NCI-H510A treated with DMSO at 0.1 percent for 48 hours (cell line): ENCODE measurements around the gene KDM4C.

ENCODE experiments used
- DNase-seq: peaks from one replicate; lab custom pipeline; 2025; lab: John Stamatoyannopoulos, UW

The KDM4C gene

DNA sequence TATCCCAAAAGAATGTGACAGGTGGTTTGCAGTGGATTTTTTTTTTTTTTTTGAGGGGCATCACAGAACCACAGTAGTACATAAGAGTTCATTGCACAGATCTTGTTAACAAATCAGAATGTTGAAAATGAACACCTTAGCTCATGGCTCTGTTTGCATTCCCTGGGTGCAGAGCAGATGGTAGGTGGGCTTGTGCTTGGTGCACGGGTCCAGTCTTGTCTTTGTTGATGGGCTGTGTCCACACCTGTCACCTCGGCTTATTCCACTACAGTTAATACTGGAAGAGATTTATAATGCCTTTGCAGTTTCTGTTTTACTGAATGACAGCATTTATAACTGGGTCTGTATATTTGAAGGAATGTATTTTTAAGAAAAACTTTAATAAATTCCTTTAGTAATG lies 146.6 kb downstream of the KDM4C start:
- DNase-seq: no peak

DNA sequence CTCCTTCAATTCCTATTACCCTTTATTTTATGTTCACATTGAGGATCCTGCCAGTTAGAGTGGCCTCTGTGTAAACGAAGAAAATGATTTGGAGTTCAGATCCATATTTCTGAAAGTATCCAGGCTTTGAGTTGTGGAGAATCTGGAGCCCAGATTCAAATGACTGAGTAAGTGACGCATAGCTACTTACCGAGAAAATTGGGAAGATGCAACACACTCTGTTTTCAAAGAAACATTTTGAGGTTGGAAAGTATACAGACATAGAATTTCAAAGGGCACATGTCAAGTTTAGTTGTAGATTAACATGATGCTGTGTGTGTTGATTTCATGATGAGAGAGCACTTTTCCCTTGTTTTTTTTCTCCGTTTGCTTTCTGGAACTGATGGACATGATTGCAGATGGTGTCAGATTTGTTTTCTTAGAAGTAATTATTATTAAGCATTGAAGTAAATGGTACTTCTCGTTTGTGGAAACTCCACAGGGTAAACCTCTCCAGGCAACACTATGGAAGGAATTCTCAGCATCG lies 148.1 kb downstream of the KDM4C start:
- DNase-seq: no peak

DNA sequence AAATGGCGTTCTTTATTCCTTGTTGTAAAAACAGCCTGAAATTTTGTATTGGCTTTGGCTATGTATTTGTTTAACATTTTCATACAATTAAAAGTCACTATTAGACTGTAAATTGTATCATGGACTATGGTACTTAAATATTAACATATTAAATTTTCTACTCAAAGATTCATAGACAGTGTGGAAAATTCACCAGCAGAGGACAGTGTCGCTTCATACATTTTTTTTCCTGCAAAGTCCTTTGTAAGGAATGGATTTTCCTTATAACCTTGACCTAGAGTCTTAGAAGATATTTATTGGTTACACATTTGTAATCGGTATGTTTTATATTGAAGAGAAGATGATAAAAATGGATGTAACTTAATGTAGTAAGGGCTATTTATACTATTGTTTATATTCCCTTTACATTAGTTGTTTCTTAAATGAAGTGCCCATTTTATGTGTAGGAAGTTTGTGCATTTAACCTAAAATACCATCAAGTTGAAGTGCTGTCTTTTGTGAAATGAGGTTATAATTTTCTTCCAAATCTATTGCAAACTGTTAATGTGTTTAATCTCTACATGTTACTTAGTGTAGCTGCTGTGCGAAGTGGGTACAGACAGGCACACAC lies 150.1 kb downstream of the KDM4C start:
- peak; percentile 35 for DNase-seq

DNA sequence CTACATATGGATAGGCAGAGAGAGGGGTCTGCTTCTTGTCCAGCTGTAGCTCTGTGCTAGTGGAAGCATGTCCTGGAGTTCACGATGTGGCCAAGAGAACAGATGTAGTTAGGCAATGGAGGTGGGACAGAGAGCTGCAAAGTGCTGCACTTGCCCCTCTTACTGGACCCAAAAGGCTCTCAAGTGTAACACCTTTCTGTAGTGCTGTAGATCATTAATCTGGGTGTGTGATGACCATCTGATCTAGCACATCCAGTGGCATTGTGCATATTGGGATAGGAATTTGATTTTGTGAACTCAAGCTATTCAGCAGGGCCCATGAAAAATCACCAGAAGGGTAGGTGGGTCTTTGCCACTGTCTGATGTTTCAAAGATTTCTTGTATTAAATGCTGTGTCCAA lies 151.4 kb downstream of the KDM4C start:
- DNase-seq: no peak

DNA sequence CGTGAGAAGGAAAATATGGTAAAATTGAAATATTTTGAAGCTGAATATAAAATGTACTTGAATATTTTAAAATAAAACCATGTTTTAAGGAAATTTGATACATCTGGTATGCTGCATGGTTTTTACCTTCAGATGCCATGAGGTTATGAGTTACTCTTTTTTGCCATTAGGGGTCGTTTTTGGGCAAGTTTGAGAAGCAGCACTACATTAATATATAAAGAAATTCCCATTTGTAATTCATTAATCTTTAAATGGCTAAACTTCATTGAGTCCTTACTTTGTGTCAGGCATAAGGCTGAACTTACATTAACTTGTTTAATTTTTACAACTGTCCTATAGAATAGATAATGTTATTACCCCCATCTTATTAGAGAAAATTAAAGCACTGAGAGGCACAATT lies 152.3 kb downstream of the KDM4C start:
- DNase-seq: no peak

DNA sequence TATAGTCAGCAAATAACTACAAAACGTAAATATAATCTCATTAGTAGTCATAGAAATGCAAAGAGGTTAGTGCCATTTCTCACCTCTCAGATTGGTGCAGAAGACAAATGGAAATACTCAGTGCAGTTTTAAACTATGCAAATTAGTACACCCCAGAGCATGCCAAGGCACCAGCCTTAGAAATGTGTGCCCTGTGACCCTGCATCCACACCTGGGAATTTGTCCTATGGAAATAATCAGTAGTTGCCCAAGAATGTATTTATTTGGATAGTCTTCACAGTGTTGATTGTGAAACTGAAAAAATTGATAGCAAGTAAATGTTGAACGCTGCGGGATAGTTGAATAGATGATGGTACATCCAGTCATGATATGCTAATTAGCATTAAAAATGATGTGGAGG lies 152.7 kb downstream of the KDM4C start:
- DNase-seq: no peak

DNA sequence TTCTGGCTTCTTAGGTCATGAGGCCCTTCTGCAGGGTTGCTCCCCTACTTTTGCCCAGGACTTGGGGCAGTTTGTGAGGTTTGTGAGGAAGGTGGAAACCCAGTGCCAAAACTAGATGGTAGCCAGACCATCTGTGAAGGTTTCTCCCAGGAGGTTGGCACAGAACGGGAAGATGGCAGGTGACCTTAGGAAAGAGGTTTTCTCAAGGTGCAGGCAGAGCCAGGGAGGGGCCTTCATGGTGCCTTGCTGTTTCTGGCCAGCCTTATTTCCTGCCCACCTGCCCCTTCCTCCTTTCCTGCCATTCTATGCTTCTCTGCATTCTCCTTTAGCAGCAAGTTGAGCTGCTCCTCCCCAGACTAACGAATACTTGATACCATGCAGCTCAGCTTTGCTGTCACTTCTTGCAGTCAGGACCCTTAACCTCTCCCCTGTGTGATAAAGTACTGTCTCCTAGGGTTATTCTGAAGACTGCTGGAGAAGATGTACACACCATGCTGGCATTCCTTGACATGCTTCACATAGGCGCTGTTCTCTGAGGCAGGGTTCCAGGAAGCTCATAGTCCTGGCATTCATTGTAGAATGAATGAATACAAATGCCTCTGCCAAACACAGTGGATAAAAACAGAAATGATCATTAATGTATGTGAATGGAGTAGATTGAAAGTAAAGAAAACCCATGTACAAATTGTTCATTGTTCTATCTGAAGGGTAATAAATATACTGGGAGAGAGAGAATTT lies 154.3 kb downstream of the KDM4C start:
- no peak for DNase-seq

DNA sequence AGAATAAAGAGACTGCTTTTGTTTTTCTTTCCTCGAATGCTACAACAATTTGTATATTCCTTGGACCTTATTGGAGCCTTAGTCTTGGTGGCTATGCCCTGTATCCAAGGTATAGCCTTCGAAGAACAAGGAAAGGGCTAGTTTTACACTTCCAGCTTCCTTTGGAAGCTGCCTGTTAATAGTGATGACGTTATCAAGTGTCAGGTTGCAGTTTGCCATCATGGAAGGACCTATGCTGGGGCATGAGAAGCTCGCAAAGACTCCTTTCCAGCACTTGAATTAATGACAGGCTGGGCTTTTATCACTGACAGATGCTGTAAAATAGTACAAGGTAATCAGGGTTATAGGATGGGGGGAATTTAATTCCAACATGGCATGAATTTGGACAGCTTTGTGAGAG lies 157.9 kb downstream of the KDM4C start:
- DNase-seq: peak; percentile 34

DNA sequence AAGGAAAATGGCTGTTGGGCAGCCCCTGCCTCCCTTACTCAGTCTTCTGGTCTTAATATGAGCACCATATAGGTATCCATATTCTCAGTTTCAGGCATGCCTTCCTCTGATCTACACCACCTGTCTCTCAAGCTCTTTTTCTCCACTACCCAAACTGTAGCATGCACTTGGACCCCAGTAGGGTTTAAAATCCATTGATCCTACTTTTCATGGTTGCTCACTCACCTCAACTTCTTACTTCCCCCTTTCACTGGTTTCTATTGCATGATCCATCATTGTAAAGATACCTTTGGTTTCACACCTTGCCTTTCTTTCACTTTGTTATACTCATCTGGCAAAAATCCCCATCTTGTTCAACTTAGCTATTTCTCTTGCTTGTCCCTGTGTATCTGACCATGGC lies 159.4 kb downstream of the KDM4C start:
- no peak for DNase-seq

DNA sequence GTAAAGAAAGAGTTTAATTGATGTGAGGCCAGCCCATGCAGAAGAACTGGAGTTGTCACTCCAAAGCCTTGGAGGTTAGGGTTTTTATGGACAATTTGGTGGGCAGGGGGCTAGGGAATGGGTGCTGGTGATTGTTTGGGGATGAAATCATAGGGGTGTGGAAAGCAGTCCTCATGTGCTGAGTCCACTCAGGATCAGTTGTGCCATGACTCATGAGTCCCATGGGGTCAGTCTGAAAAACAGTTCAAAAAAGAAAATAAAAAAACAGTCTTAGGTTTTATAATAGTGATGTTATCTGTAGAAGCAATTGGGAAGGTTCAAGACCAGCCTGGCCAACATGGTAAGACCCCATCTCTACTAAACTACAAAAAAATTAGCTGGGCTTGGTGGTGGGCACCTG lies 162.3 kb downstream of the KDM4C start:
- no peak for DNase-seq

DNA sequence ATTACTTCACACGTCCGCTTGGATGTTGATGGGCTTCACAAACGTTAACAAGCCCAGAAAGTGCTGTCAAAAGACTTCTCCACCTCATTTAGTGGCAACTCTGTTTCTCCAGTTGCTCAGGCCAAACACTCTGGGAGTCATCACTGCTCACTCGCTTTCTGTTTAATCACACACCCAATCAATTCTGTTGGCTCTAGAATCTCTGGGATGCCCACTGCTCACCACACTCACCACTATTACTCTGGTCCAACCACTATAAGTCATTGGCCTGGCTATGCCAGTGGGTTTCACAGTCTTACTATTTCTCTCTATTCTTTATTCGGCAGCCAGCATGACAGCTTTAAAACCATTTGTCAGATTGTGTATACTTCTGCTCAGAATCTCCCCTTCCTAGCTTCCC lies 163.5 kb downstream of the KDM4C start:
- no peak for DNase-seq

DNA sequence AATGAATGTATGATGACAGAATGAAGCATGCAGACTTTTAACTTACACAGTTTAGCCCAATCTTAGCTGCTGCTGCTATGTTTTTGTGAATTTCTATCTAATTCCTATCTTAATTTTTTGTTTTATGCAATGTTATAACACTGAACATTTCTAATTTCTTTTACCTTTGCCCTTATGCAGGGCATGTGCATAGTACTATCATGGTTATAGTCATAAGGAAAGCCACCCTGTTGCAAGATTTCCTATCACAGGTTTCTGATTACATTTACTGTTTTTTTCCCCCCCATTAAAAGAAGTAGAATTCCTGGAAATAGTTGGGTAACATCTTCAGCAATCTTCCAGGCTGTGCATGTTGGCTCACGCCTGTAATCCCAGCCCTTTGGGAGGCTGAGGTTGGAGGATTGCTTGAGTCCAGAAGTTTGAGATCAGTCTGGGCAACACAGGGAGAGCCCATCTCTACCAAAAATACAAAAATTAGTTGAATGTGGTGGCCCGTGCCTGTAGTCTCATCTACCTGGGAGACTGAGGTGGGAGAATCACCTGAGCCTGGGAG lies 164.4 kb downstream of the KDM4C start:
- no peak for DNase-seq

DNA sequence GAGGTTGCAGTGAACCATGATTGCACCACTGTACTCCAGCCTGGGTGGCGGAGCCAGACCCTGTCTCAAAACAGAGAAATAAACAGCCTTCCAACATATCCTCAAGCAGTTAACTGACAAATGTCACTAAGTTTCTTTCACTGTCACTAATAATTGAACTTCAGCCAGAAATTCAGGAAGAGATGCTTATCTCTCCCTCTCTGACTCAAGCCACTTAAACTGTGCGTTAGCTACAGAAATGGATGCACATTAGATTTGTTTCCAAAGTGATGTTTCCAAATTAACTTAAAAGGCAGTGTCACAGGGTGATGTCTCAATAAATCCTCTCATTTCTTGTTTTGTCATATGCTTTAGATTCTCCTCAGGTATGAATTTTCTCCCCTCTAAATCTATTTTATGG lies 164.9 kb downstream of the KDM4C start:
- DNase-seq: no peak

DNA sequence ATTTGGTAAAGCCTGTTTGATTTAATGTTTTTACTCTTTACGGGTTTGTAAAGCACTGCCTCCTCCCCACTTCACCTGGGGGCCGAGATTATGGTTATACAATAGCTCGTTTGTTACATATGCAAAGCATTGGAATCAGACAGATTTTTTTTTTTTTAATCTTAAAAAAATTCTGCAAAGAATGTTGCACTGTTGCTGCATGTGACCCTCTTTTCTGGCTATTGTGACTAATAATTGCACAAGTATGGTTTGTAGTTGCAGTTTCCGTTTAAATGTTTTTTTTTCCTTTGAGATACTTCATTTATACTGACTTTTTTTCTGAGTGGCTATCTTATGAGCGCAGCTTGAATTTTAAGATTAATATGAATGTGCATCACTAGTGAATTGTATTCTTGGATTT lies 165.3 kb downstream of the KDM4C start:
- DNase-seq: no peak

DNA sequence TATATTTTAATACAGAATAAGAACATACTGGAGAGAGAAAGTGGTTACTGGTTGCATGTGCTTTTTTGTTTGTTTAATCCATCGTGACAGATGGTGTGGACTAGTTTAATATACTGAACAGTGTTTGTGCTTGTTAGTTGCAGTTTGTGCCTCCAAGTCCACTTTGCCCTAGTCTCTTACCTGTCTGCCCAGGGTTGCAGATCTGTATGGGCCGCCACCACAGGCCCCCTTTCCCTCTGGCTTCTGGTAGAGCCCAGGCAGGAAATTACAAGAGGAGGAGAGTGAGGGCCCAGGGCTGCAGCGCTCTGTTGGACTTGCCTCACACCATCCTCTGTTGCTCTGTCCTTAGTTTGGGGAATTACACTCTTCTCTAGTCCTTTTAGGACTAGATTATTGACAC lies 166.4 kb downstream of the KDM4C start:
- no peak for DNase-seq

DNA sequence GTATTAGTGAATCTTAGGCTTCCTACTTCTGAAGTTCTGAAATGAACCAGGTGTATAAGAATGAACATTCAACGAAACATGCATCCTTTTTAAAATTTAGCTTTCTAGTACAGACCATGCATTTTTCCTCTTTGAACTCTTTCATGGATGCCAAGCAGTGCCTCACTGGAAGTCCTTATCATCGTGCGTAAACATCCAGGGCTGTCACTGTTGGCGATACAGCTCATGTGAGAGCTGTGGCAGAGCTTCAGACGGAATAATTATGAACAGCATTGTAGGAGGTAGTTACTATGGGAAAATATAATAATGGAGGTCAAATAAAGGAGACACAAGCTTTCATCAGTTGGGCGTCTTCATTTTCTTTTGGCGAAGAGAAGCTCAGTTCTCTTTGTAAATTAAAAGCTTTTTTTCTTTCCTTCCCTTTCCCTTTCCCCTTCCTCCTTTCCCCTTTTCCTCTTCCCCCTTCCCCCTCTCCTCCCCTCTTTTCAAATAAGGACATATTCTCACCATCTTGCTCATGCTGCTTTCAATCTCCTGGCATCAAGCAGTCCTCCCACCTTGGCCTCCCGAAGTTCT lies 167.3 kb downstream of the KDM4C start:
- DNase-seq: peak; percentile 6

DNA sequence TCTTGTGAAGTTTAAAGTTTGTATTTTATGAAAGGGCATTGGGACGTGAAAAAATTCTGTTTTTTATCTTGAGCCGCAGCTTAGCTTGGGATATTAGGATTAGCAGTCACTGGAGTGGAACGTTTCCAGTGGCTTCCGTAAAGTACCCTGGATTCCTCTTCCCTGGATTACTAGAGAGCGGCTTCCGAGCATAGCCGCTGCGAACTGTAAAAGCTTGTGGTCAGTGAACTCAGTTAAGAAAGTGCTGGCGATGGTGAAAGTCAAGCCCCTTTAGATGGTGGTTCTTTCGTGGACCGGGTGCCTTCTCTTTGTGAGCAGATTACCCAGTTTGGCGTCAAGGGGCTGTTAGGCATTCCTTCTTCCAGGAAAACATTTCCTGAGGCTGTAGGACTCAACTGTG lies 168.1 kb downstream of the KDM4C start:
- no peak for DNase-seq

DNA sequence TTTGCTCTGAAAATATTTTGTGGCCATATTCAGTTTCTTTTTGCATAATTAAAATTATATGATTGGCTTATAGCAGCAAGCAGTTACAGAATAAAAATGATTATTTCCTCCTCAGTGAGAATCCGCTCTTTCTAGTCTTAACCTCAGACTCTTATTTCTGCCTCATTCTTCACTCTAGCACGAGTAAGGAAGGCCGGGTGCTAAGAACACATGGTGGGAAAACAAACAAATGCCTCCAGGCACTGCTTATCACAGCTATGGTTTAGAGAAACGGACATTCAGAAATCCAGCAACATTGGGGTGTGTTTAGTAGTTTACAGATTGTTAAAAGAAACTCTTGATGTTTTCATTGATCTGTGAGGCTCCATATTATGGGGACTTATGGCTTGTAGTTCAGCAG lies 168.7 kb downstream of the KDM4C start:
- no peak for DNase-seq

DNA sequence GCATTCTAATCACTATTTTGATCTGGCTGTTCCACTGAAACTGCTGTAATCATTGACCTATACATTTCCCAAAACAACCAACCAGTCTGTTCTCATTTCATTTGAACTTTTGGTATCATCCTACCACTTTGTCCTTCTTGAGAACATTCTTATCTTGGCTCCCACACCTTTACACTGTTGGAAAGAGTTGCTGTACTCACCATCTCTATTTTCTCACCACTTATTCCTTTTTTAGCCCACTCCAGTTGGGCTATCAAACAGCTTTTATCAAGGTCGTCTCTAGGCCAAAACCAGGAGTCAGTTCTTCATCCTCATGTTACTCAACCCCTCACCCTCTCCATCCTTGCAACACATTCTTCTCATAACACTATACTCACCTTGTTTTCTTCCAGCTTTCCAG lies 170.1 kb downstream of the KDM4C start:
- DNase-seq: no peak

DNA sequence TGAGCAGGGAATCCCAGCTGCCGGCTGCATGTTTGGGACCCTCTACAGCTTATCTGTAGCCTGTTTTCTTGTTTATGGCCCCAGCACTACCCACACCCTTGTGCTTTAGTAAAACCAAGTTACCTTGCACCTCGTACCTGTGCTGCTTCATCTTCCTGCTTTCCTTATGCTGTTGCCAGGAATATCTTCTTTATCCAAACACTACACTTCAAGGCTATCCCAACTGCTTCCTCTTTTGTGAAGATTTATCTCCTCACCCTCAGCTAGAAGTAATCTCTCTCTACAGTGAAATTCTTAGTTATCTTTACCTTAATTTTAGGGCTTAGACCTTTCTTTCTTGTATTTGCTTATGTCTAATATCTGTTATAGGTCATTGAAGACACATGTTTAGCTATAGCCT lies 171.1 kb downstream of the KDM4C start:
- no peak for DNase-seq

DNA sequence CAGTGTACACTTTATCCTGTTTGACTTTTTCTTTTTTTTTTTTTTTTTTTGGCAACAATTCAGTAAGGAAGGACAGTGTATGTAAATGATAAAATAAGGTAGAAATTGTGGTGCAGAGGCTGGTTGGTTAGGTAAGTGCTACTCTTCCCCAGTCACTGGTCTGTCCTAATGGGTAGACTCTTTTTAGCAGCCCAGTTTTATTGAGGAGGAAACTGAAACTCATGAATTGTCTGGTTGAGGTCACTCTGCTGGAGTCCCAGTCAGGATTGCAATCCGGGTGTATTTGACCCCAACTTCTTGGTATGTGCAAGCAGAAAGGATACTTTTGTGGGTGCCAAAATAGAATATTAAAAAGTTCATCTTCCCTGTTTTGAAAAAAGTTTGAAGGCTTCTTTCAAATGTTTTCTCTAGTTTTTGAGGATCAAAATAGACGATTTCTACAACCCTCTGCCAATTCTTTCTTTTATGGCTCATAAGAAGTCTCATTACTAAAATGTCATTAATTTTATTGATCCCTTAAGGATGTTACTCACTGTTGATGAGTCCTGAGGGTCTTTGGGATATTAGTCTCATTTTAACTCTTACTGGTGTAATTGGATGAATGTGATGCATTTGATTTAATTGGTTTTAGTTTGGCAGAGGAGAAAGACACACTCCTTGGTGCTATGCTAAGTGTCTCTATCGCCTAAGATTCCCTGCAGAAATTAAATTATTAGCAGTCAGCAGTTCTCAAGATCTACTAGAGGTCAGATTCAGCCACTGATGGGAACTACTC lies 171.9 kb downstream of the KDM4C start:
- no peak for DNase-seq

DNA sequence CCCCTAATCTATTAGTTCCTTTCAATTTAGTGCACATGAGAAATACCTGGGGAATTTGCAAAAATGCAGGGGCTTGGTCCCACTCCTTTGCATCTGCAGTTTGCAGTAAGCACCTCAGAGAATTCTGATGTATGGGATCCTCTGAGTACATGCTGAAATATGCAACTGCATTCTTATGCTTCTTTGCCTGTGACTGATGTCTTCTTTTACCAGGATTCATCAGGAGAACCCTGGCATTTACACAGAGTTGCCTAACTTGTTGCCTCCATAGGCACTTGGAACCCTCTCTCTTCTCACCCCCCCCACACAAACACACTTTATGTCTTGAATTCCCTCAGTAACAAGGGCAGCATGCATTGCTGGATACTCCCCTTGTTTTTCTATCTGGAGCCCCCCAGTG lies 173.1 kb downstream of the KDM4C start:
- DNase-seq: no peak
